GM23248 (cell line): Measurements from ENCODE around the gene ZFP57.

Experiments used
- EZH2 ChIP-seq: fragments of 200-600 bp; sonication (generic); IDR thresholded peaks from 2 replicates; pipeline ENCODE4 v1.6.1; 2018; ENCODE audit warnings: antibody characterized with exemption, mild to moderate bottlenecking; ENCODE audit not compliant: insufficient read depth, poor library complexity, severe bottlenecking
- EZH2phosphoT487 ChIP-seq: fragments of 200-600 bp; sonication (generic); IDR thresholded peaks from 2 replicates; pipeline ENCODE4 v1.6.1; 2018; ENCODE audit warnings: antibody characterized with exemption, moderate library complexity, mild to moderate bottlenecking, low read depth; ENCODE audit not compliant: insufficient read depth

DNA sequence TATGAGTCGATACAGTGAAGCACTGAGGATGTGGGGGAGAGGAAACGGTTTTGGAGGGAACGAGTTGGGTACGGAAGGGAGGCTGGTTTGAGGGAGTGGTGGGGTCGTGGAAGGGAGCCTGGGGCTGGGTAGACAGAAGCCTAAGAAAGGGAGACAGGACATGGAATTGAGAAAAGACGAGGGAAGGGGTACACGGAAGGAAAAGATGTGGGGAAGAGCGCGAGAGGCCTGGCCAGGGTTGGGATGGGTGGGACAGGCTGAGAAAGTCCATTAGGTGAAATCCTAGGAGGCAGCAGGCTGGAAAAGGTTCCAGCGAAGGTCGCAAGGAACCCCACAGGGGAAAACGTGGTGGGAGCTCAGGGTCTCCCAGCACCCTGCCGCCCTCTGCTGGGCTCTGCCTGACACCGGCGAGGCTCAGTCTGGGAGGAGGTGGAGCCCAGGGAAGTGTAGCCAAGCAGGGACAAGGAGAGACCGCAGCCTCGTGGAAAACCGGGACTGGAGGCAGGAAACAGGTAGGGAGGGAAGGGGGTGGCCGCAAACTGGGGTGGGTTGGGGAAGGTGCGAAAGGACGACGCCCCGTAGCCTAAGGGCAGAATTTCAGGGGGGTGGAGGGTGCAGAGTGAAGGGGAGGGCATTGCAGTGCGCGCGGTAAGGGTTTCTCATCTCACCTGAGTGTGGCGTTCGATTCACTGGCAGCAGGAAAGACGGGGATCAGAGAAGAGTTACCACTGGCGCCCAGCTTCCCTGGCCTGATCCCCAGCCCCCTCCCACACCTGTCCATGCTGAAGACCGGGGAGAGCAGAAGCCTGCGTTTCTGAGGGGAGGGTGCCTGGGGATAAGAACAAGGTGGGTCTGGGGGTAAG, 52.3 kb downstream of the ZFP57 start:
- TF ChIP-seq EZH2phosphoT487 (no peak), EZH2 (no peak)
